Neuronal stem cell (in vitro differentiated cells): Measurements from ENCODE around the gene NXPH4.

Source experiments
- DNase-seq: peaks from one replicate; pipeline ENCODE4 v3.0.0-alpha.2; 2013; ENCODE audit warnings: low spot score
- H2AFZ ChIP-seq: one replicate; pipeline ENCODE4 v1.6.1; 2013; ENCODE audit warnings: mild to moderate bottlenecking, low read length, inconsistent platforms
- H2AK5ac ChIP-seq: 2 replicates; pipeline ENCODE4 v1.6.1; 2013; ENCODE audit warnings: low read depth, mild to moderate bottlenecking, inconsistent platforms, low read length, moderate library complexity, mixed read lengths
- H2BK120ac ChIP-seq: 2 replicates; pipeline ENCODE4 v1.6.1; 2013; ENCODE audit warnings: low read depth, mild to moderate bottlenecking, inconsistent platforms, low read length, moderate library complexity, mixed read lengths
- H2BK12ac ChIP-seq: one replicate; pipeline ENCODE4 v1.6.1; 2013; ENCODE audit warnings: low read length, inconsistent platforms
- H2BK15ac ChIP-seq: 2 replicates; pipeline ENCODE4 v1.6.1; 2013; ENCODE audit warnings: mild to moderate bottlenecking, low read length, inconsistent platforms, mixed read lengths
- H2BK5ac ChIP-seq: one replicate; pipeline ENCODE4 v1.6.1; 2013; ENCODE audit warnings: inconsistent platforms, mild to moderate bottlenecking, low read length, moderate library complexity
- H3K14ac ChIP-seq: one replicate; pipeline ENCODE4 v1.6.1; 2013; ENCODE audit warnings: low read length, inconsistent platforms
- H3K18ac ChIP-seq: 2 replicates; pipeline ENCODE4 v1.6.1; 2013; ENCODE audit warnings: low read length, inconsistent platforms
- H3K23ac ChIP-seq: 2 replicates; pipeline ENCODE4 v1.6.1; 2013; ENCODE audit warnings: low read depth, mild to moderate bottlenecking, mixed read lengths, low read length, inconsistent platforms; ENCODE audit not compliant: poor library complexity
- H3K27ac ChIP-seq: replicated peaks from 3 replicates; pipeline ENCODE4 v1.5.1; 2013; ENCODE audit warnings: low read length, inconsistent platforms
- H3K27me3 ChIP-seq, 3 experiments: 2 replicates each; pipeline ENCODE4 v1.6.1; 2013; ENCODE audit warnings: low read length in 3 of 3, mild to moderate bottlenecking in 2 of 3, inconsistent platforms in 1 of 3, low read depth in 1 of 3, mixed read lengths in 1 of 3, moderate library complexity in 1 of 3; ENCODE audit not compliant: control insufficient read depth in 3 of 3, insufficient read depth in 3 of 3
- H3K36me3 ChIP-seq, 2 donors: replicated peaks in 1 of 2; 2 replicates each; pipeline ENCODE4 v1.6.1; 2013; ENCODE audit warnings: low read length in 2 of 2; ENCODE audit not compliant: control insufficient read depth in 2 of 2, insufficient read depth in 2 of 2
- H3K4ac ChIP-seq: 2 replicates; pipeline ENCODE4 v1.6.1; 2013; ENCODE audit warnings: inconsistent platforms, mild to moderate bottlenecking, low read length, moderate library complexity
- H3K4me1 ChIP-seq, 2 donors: 1 replicate in 1 of 2; 2 replicates in 1 of 2; pipeline ENCODE4 v1.6.1; 2013; ENCODE audit warnings: low read length in 2 of 2, low read depth in 1 of 2; ENCODE audit not compliant: control insufficient read depth in 2 of 2, insufficient read depth in 1 of 2
- H3K4me2 ChIP-seq: one replicate; pipeline ENCODE4 v1.6.1; 2013; ENCODE audit warnings: mild to moderate bottlenecking, low read length, inconsistent platforms; ENCODE audit not compliant: insufficient read depth, poor library complexity, severe bottlenecking
- H3K4me3 ChIP-seq, 2 donors: 2 replicates each; pipeline ENCODE4 v1.5.1; 2013; ENCODE audit warnings: low read length in 2 of 2, mild to moderate bottlenecking in 2 of 2, inconsistent platforms in 1 of 2, moderate library complexity in 1 of 2
- H3K79me1 ChIP-seq: one replicate; pipeline ENCODE4 v1.6.1; 2013; ENCODE audit warnings: low read depth, mild to moderate bottlenecking, inconsistent platforms, low read length, moderate library complexity
- H3K9ac ChIP-seq: one replicate; pipeline ENCODE4 v1.6.1; 2013; ENCODE audit warnings: mild to moderate bottlenecking, low read depth, low read length, inconsistent platforms; ENCODE audit not compliant: poor library complexity
- H3K9me3 ChIP-seq, 2 donors: replicated peaks in 1 of 2; 2 replicates each; pipeline versions ENCODE3 to v1.6.1; 2013; ENCODE audit warnings: low read length in 2 of 2, mild to moderate bottlenecking in 2 of 2, inconsistent platforms in 1 of 2, low read depth in 1 of 2, mixed read lengths in 1 of 2, moderate library complexity in 1 of 2; ENCODE audit not compliant: control insufficient read depth in 2 of 2, insufficient read depth in 1 of 2
- H4K8ac ChIP-seq: one replicate; pipeline ENCODE4 v1.6.1; 2013; ENCODE audit warnings: low read depth, mild to moderate bottlenecking, inconsistent platforms, low read length, moderate library complexity
- H4K91ac ChIP-seq: one replicate; pipeline ENCODE4 v1.6.1; 2013; ENCODE audit warnings: low read length, low read depth, mild to moderate bottlenecking, inconsistent platforms; ENCODE audit not compliant: poor library complexity
- WGBS, 2 donors: extraction: QIAGEN DNeasy Blood & Tissue Kit; methylation state at CpG; one replicate each; pipeline ENCODE4 v1.1.7; 2013; ENCODE audit warnings: missing lambda C conversion rate in 2 of 2, mixed read lengths in 1 of 2; ENCODE audit not compliant: insufficient read length in 2 of 2, insufficient replicate concordance in 1 of 2; ENCODE audit errors: extremely low coverage in 2 of 2; 5-methylcytosine and 5-hydroxymethylcytosine counted together

NXPH4 gene

GRCh38 chr12:57211791-57212700, 4.5 kb upstream of the NXPH4 start:
- no peak overlapping the region for H2BK15ac ChIP-seq
- peaks cover 37 to 64% of the 10 kb centered on the region in 2 donors for H3K36me3 ChIP-seq
- H2AFZ ChIP-seq, result no peak overlapping the region
- no peak overlapping the region for H2AK5ac ChIP-seq
- H3K79me1 ChIP-seq, result no peaks in the 10 kb centered on the region
- H3K14ac ChIP-seq, result no peak overlapping the region
- H4K8ac ChIP-seq, result no peak overlapping the region
- peak overlapping the region; percentile 2 for H3K9ac ChIP-seq
- H3K9me3 ChIP-seq, result no peaks in the 10 kb centered on the region
- no peak overlapping the region for H2BK120ac ChIP-seq
- H3K4me3 ChIP-seq, result no peak overlapping the region
- H3K23ac ChIP-seq, result no peak overlapping the region
- no peak overlapping the region for H3K4me2 ChIP-seq
- H3K27me3 ChIP-seq, result peaks cover 17 to 34% (median 25%) of the 10 kb centered on the region in 3 experiments
- no peak overlapping the region for H2BK5ac ChIP-seq
- peaks cover 9 to 20% of the 10 kb centered on the region in 2 donors for H3K4me1 ChIP-seq
- H3K4ac ChIP-seq, result no peak overlapping the region
- H2BK12ac ChIP-seq, result no peak overlapping the region
- no peak overlapping the region for H3K18ac ChIP-seq
- H4K91ac ChIP-seq, result no peak overlapping the region
- no CpG with 5 or more reads among the region's 27 CpGs for WGBS, 2 donors
- H3K27ac ChIP-seq, result no peak overlapping the region
- no peak for DNase-seq

- H4K91ac ChIP-seq, result no peak overlapping the region
- peaks cover 13 to 26% of the 10 kb centered on the region in 2 donors for H3K4me1 ChIP-seq
- no peak overlapping the region for H3K14ac ChIP-seq
- H3K9ac ChIP-seq, result no peak overlapping the region
- H3K9me3 ChIP-seq, result no peaks in the 10 kb centered on the region
- H2AK5ac ChIP-seq, result no peak overlapping the region
- H3K79me1 ChIP-seq, result no peaks in the 10 kb centered on the region
- H3K4ac ChIP-seq, result no peak overlapping the region
- no peak overlapping the region for H2BK120ac ChIP-seq
- H3K23ac ChIP-seq, result no peak overlapping the region
- DNase-seq, result no peak
- H2BK15ac ChIP-seq, result no peak overlapping the region
- H3K18ac ChIP-seq, result no peak overlapping the region
- no peak overlapping the region for H2AFZ ChIP-seq
- no peak overlapping the region for H4K8ac ChIP-seq
- no peak overlapping the region for H3K4me2 ChIP-seq
- WGBS, 2 donors, result no CpG with 5 or more reads among the region's 7 CpGs
- peaks cover 23 to 40% (median 31%) of the 10 kb centered on the region in 3 experiments for H3K27me3 ChIP-seq
- H3K27ac ChIP-seq, result no peak overlapping the region
- no peak overlapping the region for H2BK12ac ChIP-seq
- H3K4me3 ChIP-seq, result no peak overlapping the region
- no peak overlapping the region for H2BK5ac ChIP-seq
- H3K36me3 ChIP-seq, result peaks cover 35 to 59% of the 10 kb centered on the region in 2 donors
These were observed 3.9 kb upstream of the NXPH4 start for GRCh38 chr12:57212701-57213057.

DNA sequence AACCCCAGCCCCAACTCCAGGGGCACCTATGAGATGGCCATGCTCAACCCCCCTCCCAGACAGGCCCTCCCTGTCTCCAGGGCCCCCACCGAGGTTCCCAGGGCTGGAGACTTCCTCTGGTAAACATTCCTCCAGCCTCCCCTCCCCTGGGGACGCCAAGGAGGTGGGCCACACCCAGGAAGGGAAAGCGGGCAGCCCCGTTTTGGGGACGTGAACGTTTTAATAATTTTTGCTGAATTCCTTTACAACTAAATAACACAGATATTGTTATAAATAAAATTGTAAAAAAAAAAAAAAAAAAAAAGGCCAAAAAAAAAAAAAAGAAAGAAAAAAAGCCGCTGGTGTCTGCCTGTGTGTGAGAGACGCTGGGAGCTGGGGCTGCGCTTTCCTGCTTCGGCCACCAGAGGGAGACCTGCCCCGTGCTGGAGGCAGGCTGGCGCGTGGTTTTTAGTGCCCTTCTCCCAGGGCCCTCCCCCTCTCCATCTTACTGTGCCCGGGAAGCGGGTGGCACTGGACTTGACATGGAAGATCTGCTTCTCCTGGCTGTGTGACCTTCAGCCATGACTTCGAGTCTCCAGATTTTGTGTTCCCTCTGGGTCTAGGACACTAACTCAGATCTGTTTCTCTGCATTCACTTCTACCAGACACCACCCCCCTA, 3.4 kb upstream of the NXPH4 start:
- no peak overlapping the region for H4K8ac ChIP-seq
- H4K91ac ChIP-seq, result no peak overlapping the region
- H3K18ac ChIP-seq, result no peak overlapping the region
- H2AFZ ChIP-seq, result no peak overlapping the region
- no CpG with 5 or more reads among the region's 16 CpGs for WGBS, 2 donors
- H3K14ac ChIP-seq, result no peak overlapping the region
- peaks cover 13 to 27% of the 10 kb centered on the region in 2 donors for H3K4me1 ChIP-seq
- no peak for DNase-seq
- H3K9ac ChIP-seq, result no peak overlapping the region
- H3K79me1 ChIP-seq, result no peaks in the 10 kb centered on the region
- no peak overlapping the region for H3K4me2 ChIP-seq
- no peak overlapping the region for H3K27ac ChIP-seq
- H3K27me3 ChIP-seq, result peaks cover 27 to 45% (median 36%) of the 10 kb centered on the region in 3 experiments
- peaks cover 32 to 54% of the 10 kb centered on the region in 2 donors for H3K36me3 ChIP-seq
- no peak overlapping the region for H3K4ac ChIP-seq
- H3K4me3 ChIP-seq, result no peak overlapping the region
- no peaks in the 10 kb centered on the region for H3K9me3 ChIP-seq
- H3K23ac ChIP-seq, result no peak overlapping the region
- H2BK5ac ChIP-seq, result no peak overlapping the region
- H2BK15ac ChIP-seq, result no peak overlapping the region
- no peak overlapping the region for H2BK120ac ChIP-seq
- H2BK12ac ChIP-seq, result no peak overlapping the region
- H2AK5ac ChIP-seq, result no peak overlapping the region

DNA sequence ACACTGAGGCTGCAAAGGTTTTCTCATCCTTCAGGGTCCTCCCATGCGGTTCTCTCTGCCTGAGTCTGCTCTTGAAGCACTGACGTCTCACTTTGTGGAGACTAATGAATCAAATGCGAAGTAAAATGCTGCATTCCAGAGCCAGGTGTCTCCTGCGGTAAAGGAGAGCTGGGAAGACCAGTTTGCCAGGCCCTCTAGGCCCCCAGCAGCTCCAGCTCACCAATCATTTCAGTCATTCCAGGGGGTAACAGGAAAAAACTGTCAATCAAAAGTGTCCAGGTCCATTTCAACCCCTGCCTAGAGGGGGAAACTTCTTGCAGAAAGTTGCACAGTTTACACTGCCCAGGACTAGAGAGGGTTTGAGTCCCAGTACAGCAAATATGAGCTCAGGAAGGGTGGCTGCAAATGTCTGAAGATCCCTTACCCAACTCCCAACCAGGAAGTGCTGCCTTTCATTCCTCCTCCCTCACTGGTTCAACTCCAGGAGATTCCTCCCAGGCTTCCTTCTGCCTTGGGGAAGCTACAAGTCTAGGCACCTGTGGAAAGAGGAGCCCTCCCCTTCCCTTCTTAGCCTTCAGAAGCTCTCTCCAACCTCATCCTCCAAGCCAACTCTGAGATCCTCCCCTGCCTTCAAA, 2.7 kb upstream of the NXPH4 start:
- H2BK12ac ChIP-seq, result no peak overlapping the region
- no peak overlapping the region for H3K4me3 ChIP-seq
- H2AK5ac ChIP-seq, result no peak overlapping the region
- no peak overlapping the region for H4K91ac ChIP-seq
- no peak overlapping the region for H3K18ac ChIP-seq
- no peaks in the 10 kb centered on the region for H3K79me1 ChIP-seq
- peaks cover 31 to 52% (median 43%) of the 10 kb centered on the region in 3 experiments for H3K27me3 ChIP-seq
- no CpG with 5 or more reads among the region's 4 CpGs for WGBS, 2 donors
- no peak overlapping the region for H2BK5ac ChIP-seq
- no peak overlapping the region for H2BK120ac ChIP-seq
- H2AFZ ChIP-seq, result no peak overlapping the region
- H4K8ac ChIP-seq, result no peak overlapping the region
- no peak overlapping the region for H3K4me2 ChIP-seq
- no peak overlapping the region for H3K23ac ChIP-seq
- no peaks in the 10 kb centered on the region for H3K9me3 ChIP-seq
- no peak for DNase-seq
- H3K4ac ChIP-seq, result no peak overlapping the region
- H2BK15ac ChIP-seq, result no peak overlapping the region
- H3K36me3 ChIP-seq, result peaks cover 28 to 47% of the 10 kb centered on the region in 2 donors
- H3K4me1 ChIP-seq, result peaks cover 13 to 27% of the 10 kb centered on the region in 2 donors
- no peak overlapping the region for H3K27ac ChIP-seq
- H3K14ac ChIP-seq, result no peak overlapping the region
- no peak overlapping the region for H3K9ac ChIP-seq
